Retina (tissue), 1 donor: ENCODE measurements around the gene RNU6-9.
"Not testable (repeated sequence)": the region's sequence is repeated elsewhere in the genome, so short reads cannot be mapped to it uniquely, and the experiment has no call there.

Experiments
- DNase-seq: peaks from one replicate; pipeline ENCODE4 v3.0.0-alpha.2; 2016

Gene RNU6-9

GRCh38 chr19:861756-862580, 31.3 kb upstream of the RNU6-9 start:
- DNase-seq: peak; percentile 36

DNA sequence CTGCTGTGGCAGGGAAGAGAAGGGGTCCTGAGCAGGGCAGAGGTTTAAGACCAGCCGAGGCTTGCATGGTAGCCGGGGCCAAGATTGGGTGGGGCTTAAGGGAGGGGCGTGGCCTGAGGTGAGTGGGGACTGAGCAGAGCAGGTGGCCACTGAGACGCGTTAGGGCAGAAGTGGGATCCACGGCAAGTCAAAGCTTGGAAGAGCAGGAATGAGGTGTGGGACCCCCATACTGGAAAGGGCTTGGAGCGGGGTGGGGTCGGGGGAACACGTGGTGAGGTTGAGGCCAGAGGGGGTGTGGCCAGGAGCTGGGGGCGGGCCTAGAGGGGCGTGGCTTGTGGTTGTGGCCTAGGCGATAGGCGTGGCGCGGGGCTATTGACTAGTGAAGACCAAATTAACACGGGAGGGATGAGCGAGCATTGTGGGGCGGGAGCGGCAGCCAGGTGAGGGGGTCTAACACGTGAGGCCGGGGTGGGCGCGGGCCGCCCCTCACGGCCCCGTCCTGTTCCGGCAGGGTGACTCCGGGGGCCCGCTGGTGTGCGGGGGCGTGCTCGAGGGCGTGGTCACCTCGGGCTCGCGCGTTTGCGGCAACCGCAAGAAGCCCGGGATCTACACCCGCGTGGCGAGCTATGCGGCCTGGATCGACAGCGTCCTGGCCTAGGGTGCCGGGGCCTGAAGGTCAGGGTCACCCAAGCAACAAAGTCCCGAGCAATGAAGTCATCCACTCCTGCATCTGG, 30.5 kb upstream of the RNU6-9 start:
- peak; percentile 38 for DNase-seq

DNA sequence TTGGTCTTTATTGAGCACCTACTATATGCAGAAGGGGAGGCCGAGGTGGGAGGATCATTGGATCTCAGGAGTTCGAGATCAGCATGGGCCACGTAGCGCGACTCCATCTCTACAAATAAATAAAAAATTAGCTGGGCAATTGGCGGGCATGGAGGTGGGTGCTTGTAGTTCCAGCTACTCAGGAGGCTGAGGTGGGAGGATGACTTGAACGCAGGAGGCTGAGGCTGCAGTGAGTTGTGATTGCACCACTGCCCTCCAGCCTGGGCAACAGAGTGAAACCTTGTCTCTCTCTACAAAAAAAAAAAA, 30.0 kb upstream of the RNU6-9 start:
- no peak for DNase-seq

- no peak for DNase-seq
These were observed 26.4 kb upstream of the RNU6-9 start for GRCh38 chr19:866769-867300.

DNA sequence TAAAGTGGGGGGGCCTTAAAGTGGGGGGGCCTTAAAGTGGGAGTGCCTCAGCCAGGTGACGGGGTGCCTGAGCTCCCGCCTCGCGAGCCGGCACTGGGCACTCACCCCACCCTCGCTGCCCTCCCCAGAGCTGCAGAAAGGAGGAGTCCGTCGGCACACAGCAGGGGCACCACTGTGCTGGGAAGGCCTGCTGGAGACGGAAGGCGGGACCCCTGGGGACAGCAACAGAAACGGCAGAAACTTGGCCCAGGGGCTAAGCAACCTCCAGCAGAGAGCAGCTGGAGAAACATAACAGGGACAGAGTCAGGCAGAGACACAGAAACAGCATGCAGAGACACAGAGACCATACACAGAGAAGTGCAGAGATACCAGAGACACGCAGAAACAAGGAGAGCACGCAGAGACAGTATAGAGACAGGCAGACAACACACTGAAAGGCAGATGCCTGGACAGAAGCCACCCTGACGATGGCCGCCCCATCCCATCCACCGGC, 25.9 kb upstream of the RNU6-9 start:
- DNase-seq: no peak

GRCh38 chr19:867855-868457, 25.3 kb upstream of the RNU6-9 start:
- DNase-seq: no peak

- no peak for DNase-seq
These were observed 24.6 kb upstream of the RNU6-9 start for GRCh38 chr19:868458-869244.

DNA sequence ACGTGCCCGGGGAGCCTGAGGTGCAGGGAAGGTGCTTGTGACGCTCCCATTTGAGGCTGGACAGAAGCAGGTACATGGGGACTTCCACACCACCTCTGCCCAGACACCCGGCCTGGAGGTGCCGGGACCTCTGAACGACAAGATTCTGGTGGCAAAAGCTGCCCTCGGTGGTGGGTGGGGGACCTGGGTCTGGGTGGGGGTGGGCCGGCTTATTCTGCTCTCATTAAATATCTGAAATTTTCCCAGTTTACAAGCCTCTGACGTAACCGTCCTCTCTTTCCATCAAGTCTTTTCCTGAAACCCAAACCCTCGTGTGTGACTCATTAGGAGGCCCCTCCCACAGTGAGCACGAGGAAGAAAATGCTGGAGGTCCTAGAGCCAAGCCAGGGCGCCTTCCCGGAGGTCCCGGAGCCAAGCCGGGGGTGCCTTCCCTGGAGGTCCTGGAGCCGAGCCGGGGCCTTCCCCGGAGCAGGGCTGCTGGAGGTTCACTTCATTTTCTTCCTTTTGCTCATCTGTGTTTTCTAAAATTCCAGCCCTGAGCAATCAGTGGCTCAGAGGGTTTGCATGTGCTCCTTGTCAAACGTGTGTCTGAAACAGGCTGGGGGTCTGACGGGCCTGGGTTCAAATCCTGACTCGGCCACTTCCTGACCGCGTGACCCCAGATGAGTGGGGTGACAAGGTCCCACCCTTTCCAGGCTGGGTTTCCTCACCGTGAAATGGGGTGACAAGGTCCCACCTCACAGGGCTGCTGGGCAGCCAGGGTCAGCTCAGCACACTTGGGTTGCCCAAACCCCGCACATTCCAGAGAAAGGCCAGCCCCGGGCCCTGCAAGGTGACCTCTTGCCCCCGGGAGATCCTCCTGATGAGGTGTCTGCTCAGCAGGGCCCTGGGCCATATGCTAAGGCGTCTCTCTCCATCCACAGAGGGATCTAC, 23.8 kb upstream of the RNU6-9 start:
- no peak for DNase-seq

DNA sequence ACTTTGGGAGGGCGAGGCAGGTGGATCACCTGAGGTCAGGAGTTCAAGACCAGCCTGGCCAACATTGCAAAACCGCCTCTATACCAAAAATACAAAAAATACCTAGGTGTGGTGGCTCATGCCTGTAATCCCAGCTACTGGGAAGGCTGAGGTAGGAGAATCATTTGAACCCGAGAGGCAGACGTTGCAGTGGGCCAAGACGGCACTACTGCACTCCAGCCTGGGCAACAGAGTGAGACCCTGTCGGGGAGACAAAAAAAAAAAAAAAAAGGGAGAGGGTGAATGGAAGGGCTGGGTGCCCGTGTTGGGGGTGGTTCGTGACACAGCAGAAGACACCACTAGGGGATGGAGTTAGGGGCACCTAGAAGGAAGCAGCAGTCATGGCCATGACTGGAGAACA, 23.0 kb upstream of the RNU6-9 start:
- no peak for DNase-seq

DNA sequence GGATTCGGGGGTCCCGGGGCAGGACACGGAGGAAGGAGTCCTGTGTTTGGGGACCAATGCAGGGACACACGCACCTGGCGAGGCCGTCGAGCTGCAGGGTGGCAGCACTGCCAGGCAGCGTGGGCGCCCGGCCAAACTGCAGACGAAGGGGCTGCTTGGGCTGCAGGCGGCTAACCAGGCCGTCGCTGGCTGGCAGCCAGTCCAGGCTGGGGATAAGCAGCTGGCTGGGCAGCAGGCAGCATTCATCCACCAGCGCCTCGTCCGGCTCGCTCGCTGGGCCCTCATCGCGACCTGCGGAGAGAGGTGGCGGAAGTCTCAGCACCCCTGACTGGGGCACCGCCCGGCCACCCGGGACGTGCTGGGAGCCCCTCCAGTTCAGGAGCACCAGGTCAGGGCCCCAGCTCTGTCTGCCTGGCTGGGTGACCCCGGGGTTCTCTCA, 22.3 kb upstream of the RNU6-9 start:
- DNase-seq: no peak

- DNase-seq: no peak
These were observed 21.6 kb upstream of the RNU6-9 start for GRCh38 chr19:871446-872265.

GRCh38 chr19:872266-872951, 20.9 kb upstream of the RNU6-9 start:
- no peak for DNase-seq

- DNase-seq: no peak
These were observed 20.2 kb upstream of the RNU6-9 start for GRCh38 chr19:873084-873483.

DNA sequence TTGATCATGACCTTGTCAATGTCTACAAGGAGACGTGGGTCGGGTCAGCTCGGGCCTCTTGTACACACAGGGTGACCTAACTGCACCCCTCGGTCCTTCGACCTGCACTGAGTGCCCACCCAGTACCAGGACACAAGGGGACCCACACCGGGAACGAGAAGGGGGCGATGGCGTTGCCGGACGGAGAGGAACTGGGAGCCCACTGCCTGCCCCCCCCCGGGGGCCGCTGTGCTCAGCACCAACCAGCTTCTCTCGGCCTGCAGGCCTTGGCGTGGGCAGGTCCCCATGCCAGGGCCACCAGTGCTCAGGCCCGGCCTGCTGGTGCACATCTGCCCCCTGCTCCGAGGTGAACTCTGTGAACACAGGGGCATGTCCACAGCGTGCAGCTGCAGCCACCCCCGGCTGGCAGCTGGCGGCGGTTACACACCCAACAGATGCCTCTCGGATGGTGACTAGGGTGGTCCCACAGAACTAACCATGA, 19.7 kb upstream of the RNU6-9 start:
- DNase-seq: no peak

- DNase-seq: no peak
These were observed 17.9 kb upstream of the RNU6-9 start for GRCh38 chr19:875265-875879.

DNA sequence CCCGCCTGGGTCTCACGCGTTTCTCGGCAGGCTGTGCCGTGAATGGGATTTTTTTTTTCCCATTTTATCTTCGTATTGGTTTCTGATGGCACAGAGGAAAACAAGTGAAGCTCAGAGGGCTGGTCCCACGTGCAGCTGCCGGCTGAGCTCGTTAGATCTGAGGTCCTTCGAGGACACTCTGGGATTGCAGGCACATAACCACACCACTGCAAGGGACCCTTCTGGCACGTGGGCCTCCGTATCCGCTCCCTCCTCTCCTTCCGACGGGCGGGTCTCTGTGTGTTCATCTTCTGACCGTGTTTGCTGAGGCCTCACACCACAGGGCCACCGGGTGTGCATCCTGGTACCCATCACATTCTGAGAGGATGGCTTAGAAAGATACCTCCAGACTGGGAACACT, 17.2 kb upstream of the RNU6-9 start:
- DNase-seq: no peak

DNA sequence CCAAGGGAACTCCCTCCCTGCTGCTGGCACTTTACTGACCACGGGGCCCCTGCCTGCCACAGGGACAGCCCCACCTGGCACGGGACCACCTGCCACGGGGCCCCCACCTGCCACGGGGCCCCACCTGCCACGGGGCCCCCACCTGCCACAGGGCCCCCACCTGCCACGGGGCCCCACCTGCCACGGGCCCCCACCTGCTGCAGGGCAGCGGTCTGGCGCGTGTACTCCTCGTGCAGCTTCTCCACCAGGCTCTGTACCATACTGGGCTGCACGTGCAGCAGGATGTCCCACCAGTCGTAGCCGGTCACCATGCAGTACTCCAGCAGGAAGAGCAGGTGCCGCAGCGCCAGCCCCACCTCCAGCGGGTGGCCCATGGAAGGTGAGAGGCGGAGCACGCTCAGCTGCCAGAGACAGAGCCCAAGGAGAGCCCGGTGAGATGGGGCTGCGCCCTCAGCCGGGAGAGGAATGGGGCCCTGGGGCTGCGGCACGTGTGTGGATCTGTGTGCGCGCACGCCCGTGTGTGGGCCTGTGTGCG, 16.4 kb upstream of the RNU6-9 start:
- no peak for DNase-seq

DNA sequence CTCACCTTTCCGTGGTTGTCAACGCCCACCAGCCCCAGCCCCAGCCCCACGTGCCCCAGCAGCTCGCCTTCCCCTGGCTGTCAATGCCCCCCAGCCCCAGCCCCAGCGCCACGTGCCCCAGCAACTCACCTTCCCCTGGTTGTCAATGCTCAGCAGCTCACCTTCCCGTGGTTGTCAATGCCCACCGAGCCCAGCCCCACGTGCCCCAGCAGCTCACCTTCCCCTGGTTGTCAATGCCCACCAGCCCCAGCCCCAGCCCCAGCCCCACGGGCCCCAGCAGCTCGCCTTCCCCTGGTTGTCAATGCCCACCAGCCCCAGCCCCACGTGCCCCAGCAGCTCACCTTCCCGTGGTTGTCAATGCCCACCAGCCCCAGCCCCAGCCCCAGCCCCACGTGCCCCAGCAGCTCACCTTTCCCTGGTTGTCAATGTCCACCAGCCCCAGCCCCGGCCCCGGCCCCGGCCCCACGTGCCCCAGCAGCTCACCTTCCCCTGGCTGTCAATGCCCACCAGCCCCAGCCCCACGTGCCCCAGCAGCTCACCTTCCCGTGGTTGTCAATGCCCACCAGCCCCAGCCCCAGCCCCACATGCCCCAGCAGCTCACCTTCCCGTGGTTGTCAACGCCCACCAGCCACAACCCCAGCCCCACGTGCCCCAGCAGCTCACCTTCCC, 15.2 kb upstream of the RNU6-9 start:
- DNase-seq: not testable (repeated sequence)
